GM21619 (cell line): Measurements from ENCODE around the gene SLC25A36.
A peak's percentile ranks its signal among the peaks of the same experiment; 100 is the strongest.
"Not testable (repeated sequence)": the region's sequence is repeated elsewhere in the genome, so short reads cannot be mapped to it uniquely, and the experiment has no call there.

Experiments used
- ATAC-seq: cut with Tn5 transposase; IDR thresholded peaks from one replicate; pipeline ENCODE4 v1.9.1; 2021; ENCODE audit not compliant: unreplicated experiment

SLC25A36 gene

GRCh38 chr3:140931016-140931454, 10.6 kb upstream of the SLC25A36 start:
- ATAC-seq, result no peak

- no peak for ATAC-seq
These were observed 9.8 kb upstream of the SLC25A36 start for GRCh38 chr3:140931801-140932200.

GRCh38 chr3:140933109-140933508, 8.5 kb upstream of the SLC25A36 start:
- ATAC-seq, result no peak

- ATAC-seq, result no peak
These were observed 8.1 kb upstream of the SLC25A36 start for GRCh38 chr3:140933552-140933951.

DNA sequence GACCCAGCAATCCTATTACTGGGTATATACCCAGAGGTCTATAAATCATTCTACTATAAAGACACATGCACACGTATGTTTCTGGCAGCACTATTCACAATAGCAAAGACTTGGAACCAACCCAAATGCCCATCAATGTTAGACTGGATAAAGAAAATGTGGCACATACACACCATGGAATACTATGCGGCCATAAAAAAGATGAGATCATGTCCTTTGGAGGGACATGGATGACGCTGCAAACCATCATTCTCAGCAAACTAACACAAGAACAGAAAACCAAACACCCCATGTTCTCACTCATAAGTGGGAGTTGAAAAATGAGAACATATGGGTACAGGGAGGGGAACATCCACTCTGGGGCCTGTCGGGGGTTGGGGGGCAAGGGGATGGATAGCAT, 2.3 kb upstream of the SLC25A36 start:
- not testable (repeated sequence) for ATAC-seq

DNA sequence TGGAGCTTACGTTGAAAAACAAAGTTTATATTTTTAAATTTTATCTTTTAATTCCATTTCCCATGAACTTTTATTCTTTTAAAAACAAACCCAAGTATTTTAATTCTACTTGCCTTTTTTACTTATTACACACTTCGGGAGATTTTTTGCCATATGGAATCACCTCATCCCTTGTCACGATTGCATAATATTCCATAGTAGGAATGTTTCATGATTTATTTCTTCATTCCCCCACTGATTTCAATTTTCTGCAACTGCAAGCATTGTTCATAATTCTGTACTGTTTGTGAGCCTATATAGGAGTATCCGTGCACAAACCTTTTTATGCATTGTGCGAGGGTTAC, 574 bp upstream of the SLC25A36 start:
- ATAC-seq, result no peak

DNA sequence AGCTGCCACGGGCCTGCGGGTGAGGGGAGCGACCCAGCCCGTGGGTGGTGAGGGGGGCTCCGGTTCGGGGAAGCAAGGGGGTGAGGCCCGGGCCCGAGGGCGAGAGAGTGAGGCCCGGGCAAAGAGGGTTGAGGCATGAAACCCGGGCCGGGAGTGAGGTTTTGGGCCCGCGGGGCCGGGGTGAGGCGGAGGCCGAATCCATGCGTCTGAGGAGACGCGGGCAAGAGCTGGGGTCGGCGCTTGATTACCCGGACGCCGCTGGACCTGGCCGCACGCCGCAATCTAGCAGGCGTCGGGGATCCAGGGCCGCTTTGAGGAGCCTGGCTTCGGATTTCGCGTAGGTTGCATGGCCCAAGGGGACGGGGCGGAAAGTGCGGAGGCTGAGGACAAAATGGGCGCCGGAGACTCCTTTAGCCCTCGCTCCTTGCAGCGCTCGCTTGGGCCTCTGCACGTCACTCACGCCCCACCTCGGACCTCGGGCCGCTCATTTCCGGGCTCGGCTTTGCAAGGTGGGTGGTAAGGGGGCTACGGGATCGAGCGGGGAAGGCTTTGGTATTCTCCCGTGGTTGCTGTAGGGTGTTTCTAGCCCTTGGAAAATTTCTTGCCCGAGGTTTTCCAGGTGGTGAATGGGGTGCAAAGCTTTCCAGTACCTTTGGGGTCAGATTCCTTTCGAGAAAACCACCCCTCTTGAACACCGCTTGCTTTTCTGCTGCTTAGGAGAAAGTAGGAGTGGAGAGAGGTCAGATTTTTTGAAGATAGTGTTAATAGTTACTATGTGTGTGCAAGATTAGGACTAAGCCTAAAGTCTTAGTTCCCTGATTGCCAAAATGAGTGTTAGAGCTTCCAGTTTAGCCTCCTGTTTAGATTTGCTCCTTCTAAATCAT, 827 bp downstream of the SLC25A36 start:
- peak; percentile 47 for ATAC-seq

DNA sequence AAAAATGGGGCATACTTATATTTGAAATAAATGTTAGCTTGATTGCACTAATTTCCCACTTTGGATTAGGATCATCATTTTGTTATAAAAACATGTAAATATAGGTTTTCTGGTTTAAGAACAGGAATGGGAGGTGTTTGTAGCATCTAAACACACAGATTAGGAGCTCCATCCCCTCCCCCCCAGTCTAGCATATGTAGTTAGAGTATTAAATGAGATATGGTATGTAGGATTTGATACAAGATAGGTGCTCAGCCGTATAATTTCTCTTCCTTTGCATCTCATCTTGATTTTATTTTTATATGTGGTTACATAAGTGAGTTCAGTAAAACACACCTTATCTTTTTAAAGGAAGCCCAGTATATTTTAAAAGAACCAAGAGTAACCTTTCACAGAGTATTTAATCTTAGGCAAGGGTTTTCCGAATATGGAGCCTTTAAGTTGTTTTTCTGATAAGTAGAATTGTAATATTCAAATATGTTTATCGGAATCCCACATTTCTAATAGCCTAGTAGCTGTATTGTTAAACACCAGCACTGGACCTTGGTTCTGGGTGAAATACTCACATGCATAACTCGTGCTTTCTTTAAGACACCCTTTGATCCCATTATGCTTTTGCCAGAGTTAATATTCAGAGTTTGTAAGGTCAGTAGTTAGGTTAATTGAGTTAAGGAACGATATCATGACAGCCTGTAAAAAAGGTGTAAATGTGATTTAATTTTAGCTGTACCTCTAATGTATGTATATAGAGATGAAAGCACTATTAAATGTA, 2.3 kb downstream of the SLC25A36 start:
- ATAC-seq, result no peak

DNA sequence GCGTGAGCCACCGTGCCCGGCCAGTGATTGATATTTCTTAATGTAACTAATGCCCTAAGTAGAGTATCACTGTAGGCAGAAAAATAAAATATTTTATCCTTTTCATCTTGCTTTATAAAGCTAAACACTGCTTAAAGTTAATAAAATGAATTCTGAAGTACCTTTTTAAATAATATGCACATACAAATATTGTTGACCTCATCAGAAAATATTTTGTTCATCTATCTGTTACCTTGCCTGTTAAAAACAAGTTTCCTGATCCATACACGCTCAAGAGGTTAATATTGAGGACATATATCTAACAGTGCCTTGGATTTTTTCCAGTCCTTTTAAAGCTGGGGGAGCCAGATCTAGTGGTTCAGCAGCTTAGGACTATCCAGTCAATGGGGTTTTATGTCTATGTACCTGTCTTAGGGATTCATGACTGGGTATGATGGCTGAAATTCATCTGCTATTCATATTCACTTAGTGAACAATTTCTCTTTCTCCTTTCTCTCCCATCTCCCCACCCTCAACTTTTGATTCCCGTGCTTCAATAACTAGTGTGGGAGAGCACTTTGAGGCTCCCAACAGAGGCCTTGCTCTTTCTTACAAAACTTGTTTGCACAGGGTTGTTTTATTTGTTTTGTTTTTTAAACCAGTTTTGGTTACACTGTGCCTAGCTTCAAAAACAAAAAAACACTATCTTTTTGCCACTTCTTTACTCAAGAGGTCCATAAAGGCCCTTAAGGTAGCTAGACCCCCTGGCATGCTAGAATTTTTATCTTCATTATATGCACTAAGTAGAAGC, 7.0 kb downstream of the SLC25A36 start:
- ATAC-seq, result no peak

DNA sequence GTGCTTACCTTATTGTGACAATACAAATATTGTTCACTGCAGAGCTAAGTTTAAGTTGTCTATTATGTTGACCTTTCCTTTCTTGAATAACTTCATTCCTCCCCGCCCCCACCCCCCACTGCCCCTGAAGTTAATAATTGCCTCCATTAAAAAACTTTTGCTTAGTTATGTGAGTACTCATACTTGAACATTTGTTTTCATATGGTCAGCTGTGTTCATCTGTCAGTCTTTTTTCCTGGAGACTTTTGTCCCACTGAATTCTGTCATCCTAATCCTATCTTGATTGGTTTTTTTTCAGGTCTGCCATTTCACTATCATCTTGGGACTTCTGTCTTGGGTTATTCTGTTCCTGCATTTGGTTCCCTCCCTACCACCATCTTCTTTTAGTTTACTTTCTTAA, 8.5 kb downstream of the SLC25A36 start:
- no peak for ATAC-seq

DNA sequence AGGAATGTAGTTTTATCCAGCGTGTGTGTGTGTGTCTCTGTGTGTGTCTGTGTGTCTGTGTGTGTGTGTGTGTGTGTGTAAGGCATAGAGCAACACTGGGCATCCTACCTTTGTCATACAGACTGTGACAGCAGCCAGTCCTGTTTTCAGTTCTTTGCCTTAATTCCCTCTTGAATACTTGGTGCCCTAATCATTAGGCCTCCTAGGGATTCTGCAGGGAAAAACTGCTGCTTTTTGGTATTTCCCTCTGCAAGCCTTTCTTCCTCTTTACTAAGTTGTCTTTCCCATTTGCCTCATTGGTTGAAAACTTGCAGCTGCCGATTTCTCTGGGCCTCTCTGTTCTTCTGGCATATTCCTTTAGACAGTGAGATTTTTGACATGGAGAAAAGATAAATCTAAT, 9.2 kb downstream of the SLC25A36 start:
- no peak for ATAC-seq

- ATAC-seq, result not testable (repeated sequence)
These were observed 10.1 kb downstream of the SLC25A36 start for GRCh38 chr3:140951750-140952149.

DNA sequence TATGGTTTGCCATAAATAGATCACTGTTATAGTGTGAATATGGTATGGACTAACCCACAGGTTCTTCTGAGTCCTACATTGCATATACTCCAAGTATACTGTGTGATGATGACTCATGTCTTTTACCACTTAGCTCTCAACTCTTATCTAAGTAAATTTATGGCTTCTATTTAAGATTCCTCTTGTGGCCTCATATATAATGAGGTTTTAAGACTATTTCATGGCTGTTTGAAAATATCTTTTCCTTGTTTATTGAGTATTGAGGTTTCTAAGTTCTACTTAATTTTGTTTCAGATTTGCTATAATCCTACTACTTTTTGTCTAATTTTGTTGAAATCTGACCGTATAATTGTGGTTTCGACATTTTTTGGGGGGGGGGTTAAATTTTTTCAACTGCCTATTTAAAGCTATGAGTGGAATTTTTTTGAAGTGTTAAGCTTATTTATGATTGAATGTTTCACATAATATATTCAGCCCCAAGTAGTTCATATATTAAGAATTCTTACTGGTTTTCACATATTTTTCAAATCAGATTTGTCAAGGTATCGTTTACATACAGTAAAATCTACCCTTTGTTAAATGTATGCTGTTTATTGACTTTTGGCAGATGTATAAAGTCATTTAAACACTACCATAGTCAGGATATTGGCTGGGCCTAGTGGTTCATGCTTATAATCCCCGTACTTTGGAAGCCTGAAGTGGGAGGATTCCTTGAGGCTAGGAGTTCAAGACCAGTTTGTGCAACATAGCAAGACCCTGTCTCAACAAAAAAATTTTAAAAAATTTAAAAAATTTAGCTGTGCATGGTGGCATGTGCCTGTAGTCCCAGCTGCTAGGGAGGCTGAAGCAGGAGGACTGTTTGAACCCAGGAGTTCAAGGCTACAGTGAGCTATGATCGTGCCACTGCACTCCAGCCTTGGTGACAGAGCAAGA, 11.7 kb downstream of the SLC25A36 start:
- ATAC-seq, result no peak

GRCh38 chr3:140954576-140954975, 12.9 kb downstream of the SLC25A36 start:
- ATAC-seq, result no peak

GRCh38 chr3:140955645-140956044, 14.0 kb downstream of the SLC25A36 start:
- ATAC-seq, result no peak

GRCh38 chr3:140956058-140956835, 14.6 kb downstream of the SLC25A36 start:
- ATAC-seq, result no peak

DNA sequence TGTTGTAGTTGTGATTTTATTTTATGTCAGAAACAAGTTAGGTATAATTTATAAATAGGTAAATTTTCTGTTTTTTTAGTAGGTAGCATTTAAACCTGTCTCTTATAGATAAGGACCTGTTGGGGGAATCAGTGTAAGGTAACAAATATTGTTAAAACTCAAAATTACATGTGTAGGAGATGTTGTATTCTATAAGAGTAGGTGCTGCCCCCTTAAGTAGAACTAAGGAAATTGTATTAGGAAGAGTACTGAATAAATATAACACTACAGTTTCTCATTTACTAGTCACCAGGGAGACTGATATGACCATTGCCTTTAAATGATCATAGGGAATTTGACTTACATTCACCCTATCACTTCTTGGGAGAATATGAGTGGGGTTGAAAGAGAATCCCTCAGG, 31.2 kb downstream of the SLC25A36 start:
- ATAC-seq, result no peak

DNA sequence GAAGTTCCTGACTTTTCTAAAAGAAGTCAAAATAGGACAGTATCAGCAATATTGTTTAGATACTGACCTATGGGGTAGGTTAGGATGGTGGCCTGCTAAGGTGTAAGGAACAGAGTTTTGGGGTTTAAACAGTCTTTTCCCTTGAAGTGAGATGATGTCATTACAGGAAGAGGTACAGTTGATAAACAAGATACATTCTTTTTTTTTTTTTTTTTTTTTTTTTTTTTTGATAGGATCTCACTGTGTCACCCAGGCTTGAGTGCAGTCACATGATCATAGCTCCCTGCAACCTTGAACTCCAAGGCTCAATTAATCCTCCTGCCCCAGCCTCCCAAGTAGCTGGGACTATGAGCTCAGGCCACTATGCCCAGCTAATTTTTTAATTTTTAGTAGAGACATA, 33.3 kb downstream of the SLC25A36 start:
- ATAC-seq, result no peak

DNA sequence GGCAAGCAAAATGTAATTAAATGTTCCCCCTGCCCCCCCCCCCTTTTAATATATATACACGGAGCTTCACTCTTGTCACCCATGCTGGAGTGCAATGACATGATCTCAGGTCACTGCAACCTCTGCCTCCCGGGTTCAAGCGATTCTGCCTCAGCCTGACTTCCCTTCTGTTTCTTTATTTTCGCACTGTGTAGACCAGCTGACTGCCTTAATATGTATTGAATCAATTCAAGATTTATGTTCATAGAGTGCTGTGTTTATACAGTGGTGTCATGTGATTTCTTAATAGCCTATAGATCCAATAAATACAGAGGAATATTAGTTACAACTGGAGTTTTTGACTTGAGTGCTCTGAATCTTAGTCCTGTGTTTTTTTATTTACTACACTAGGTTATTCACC, 39.0 kb downstream of the SLC25A36 start:
- no peak for ATAC-seq

GRCh38 chr3:140987792-140988191, 46.2 kb downstream of the SLC25A36 start:
- ATAC-seq, result not testable (repeated sequence)
